Endothelial cell (in vitro differentiated cells): ENCODE data around the gene KSR2. TPM values are rescaled to one million over a fixed set of nuclear protein-coding genes. Genes with fewer than 3 reads are reported as not detected.
"Not testable (repeated sequence)": the region's sequence is repeated elsewhere in the genome, so short reads cannot be mapped to it uniquely, and the experiment has no call there.

Source experiments
- DNase-seq: peaks from one replicate; pipeline ENCODE4 v3.0.0; 2021; ENCODE audit warnings: low spot score
- H3K27ac Mint-ChIP-seq: one replicate; pipeline ENCODE4 v1.8.0; 2021; ENCODE audit warnings: mixed read lengths, inconsistent platforms; ENCODE audit not compliant: unreplicated experiment
- H3K27me3 Mint-ChIP-seq: one replicate; pipeline ENCODE4 v1.8.0; 2021; ENCODE audit warnings: mild to moderate bottlenecking, moderate library complexity, mixed read lengths, inconsistent platforms; ENCODE audit not compliant: unreplicated experiment
- H3K36me3 Mint-ChIP-seq: one replicate; pipeline ENCODE4 v1.8.0; 2021; ENCODE audit warnings: mild to moderate bottlenecking, low read depth, mixed read lengths, inconsistent platforms; ENCODE audit not compliant: unreplicated experiment
- H3K4me1 Mint-ChIP-seq: one replicate; pipeline ENCODE4 v1.8.0; 2021; ENCODE audit warnings: mild to moderate bottlenecking, mixed read lengths, inconsistent platforms; ENCODE audit not compliant: unreplicated experiment
- H3K4me3 Mint-ChIP-seq: one replicate; pipeline ENCODE4 v1.8.0; 2021; ENCODE audit warnings: mild to moderate bottlenecking, mixed read lengths, inconsistent platforms; ENCODE audit not compliant: unreplicated experiment
- H3K9me3 Mint-ChIP-seq: one replicate; pipeline ENCODE4 v1.8.0; 2021; ENCODE audit warnings: mixed read lengths, inconsistent platforms; ENCODE audit not compliant: unreplicated experiment
- total RNA-seq: library from RNA; stranded (reverse); fragmentation: NEBNext Ultra II Directional; extraction: Animal tissue kit (Norgen Biotek cat#: 25700); gene quantifications from one replicate; pipeline ENCODE4 v1.2.1, GENCODE V29; 2021; ENCODE audit not compliant: unreplicated experiment
- TF ChIP-seq, protein P1 (sequence below): fragments of 200-600 bp; sonication (generic); IDR thresholded peaks from one replicate; pipeline ENCODE4 v1.5.0; 2021; ENCODE audit warnings: antibody characterized with exemption; ENCODE audit not compliant: unreplicated experiment

KSR2 gene
- total RNA-seq, 1 donor from 2014 or later: 0.05 TPM

DNA sequence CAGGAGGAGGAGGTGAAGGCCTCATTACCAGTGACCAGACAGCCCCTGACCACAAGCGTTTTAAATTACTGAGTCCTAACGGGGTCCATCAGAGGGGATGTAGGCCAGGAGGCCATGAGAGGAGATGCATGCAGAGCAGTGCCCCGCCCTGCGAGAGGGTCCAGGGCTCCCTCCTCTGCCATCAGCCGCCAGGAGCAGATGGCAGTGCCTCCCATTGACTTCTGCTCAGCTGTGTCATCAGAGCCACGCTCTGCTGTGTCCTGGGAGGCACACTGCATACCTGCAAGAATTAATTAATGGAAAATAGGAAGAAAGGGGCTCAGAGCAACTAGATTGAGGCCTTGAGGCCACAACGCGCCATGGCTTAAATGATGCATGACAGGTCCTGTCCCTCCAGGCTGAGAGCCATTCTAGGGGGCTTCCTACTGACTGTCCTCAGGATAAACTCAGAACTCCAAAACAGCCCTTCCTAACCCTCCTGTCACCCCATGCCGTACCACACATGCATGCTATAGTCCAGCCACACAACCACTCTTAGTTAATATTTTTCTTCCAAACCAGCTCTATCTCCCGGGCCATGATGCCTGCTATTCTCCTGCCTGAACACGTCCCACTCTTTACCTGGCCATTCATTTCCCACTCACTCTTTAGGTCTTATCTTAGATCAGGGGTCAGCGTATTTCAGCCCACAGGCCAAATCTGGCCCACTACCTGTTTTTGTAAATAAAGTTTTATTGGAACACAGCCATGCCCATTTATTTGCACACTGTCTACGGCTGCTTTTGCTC lies 235.8 kb downstream of the KSR2 start:
- Mint-ChIP-seq H3K9me3 (no peaks in the 10 kb centered on the region), H3K4me1 (no peaks in the 10 kb centered on the region), H3K36me3 (no peaks in the 10 kb centered on the region), H3K27me3 (no peaks in the 10 kb centered on the region), H3K4me3 (no peak overlapping the region), H3K27ac (no peak overlapping the region)
- DNase-seq: no peak
- TF ChIP-seq, protein P1, sequence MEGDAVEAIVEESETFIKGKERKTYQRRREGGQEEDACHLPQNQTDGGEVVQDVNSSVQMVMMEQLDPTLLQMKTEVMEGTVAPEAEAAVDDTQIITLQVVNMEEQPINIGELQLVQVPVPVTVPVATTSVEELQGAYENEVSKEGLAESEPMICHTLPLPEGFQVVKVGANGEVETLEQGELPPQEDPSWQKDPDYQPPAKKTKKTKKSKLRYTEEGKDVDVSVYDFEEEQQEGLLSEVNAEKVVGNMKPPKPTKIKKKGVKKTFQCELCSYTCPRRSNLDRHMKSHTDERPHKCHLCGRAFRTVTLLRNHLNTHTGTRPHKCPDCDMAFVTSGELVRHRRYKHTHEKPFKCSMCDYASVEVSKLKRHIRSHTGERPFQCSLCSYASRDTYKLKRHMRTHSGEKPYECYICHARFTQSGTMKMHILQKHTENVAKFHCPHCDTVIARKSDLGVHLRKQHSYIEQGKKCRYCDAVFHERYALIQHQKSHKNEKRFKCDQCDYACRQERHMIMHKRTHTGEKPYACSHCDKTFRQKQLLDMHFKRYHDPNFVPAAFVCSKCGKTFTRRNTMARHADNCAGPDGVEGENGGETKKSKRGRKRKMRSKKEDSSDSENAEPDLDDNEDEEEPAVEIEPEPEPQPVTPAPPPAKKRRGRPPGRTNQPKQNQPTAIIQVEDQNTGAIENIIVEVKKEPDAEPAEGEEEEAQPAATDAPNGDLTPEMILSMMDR: no peak

DNA sequence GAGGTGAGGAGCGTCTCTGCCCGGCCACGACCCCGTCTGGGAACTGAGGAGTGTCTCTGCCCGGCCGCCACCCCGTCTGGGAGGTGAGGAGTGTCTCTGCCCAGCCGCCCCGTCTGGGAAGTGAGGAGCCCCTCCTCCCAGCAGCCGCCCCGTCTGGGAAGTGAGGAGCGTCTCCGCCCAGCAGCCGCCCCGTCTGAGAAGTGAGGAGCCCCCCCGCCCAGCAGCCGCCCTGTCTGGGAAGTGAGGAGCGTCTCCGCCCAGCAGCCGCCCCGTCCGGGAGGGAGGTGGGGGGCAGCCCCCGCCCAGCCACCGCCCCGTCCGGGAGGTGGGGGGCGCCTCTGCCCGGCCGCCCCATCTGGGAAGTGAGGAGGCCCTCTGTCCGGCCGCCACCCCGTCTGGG lies 237.7 kb downstream of the KSR2 start:
- H3K9me3 Mint-ChIP-seq, H3K4me1 Mint-ChIP-seq, DNase-seq, H3K27ac Mint-ChIP-seq, H3K27me3 Mint-ChIP-seq, H3K4me3 Mint-ChIP-seq, H3K36me3 Mint-ChIP-seq: not testable (repeated sequence)

DNA sequence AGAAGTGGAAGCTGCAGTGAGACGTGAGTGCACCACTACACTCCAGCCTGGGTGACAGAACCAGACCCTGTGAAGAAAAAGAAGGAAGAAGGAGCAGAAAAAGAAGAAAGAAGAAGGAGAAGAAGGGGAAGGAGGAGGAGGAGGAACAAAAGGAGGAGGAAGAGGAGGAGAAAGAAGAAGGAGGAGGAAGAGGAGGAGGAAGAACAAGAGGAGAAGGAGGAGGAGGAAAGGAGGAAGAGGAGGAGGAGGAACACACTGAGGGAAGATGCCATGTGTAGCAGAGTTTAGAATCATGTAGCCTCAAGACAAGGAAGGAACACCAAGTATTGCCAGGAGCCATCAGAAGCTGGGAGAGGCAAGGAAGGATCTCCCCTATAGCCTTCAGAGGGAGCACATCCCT lies 241.5 kb downstream of the KSR2 start:
- TF ChIP-seq, protein P1: no peak
- DNase-seq: no peak
- H3K4me3 Mint-ChIP-seq: no peak overlapping the region
- peaks cover 4% of the 10 kb centered on the region for H3K4me1 Mint-ChIP-seq
- no peak overlapping the region for H3K27ac Mint-ChIP-seq
- H3K27me3 Mint-ChIP-seq: no peaks in the 10 kb centered on the region
- no peaks in the 10 kb centered on the region for H3K36me3 Mint-ChIP-seq
- no peaks in the 10 kb centered on the region for H3K9me3 Mint-ChIP-seq

DNA sequence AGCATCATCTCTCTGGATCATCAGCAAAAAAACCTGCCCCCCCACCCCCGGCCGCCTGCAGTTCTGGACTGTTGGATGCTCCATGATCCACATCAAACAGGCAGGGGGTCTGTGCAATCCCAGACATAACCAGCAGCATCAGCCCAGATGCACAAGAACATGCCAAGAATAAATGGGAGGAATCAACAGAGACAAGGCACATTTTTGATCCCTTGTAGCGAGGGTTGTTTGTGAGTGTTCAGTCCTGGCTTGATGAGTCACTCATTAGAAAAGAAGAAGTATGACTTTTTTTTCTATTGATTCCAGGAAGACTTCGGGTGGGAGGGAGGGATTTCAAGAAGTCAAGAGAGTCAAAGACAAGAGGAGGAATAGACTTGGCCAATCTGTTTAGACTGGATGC lies 244.2 kb downstream of the KSR2 start:
- Mint-ChIP-seq H3K36me3 (no peaks in the 10 kb centered on the region), H3K27me3 (no peaks in the 10 kb centered on the region), H3K4me1 (peaks cover 4% of the 10 kb centered on the region), H3K9me3 (no peaks in the 10 kb centered on the region), H3K27ac (no peak overlapping the region), H3K4me3 (no peak overlapping the region)
- DNase-seq: no peak
- TF ChIP-seq, protein P1: no peak

DNA sequence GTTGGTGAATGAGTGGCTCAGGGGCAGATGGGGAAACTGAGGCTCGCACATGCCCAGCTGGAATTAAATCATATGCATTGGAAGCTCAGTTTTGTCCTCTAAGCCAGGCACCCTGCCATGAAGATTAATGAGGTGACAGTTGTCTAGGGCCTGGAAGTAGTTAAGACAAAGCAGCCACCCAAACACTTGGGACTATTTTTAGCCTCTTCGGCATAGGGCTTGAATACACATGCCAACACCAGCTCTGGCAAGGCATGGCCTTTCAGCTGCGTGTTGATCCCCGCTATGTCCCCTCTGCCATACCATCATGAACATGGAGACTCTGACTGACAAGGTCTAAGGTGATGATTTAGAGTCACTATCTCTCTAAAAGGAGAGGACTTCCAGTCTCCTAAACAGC lies 250.2 kb downstream of the KSR2 start:
- no peaks in the 10 kb centered on the region for H3K9me3 Mint-ChIP-seq
- TF ChIP-seq, protein P1: no peak
- DNase-seq: no peak
- no peak overlapping the region for H3K4me3 Mint-ChIP-seq
- H3K27me3 Mint-ChIP-seq: no peaks in the 10 kb centered on the region
- no peak overlapping the region for H3K27ac Mint-ChIP-seq
- no peaks in the 10 kb centered on the region for H3K36me3 Mint-ChIP-seq
- H3K4me1 Mint-ChIP-seq: no peaks in the 10 kb centered on the region
